GM12864 (cell line): ENCODE measurements around the gene MADCAM1.

ENCODE experiments used
- DNase-seq: peaks from one replicate; pipeline ENCODE4 v3.0.0-alpha.2; 2011; ENCODE audit warnings: low read depth
- H3K4me3 ChIP-seq: 2 replicates; pipeline ENCODE4 v1.5.1; 2011; ENCODE audit warnings: mild to moderate bottlenecking, low read depth, low read length, control low read depth
- CTCF ChIP-seq: IDR thresholded peaks from 2 replicates; pipeline ENCODE4 v1.5.1; 2011; ENCODE audit warnings: low read depth, mild to moderate bottlenecking, moderate library complexity, low read length, control low read depth, inconsistent platforms; ENCODE audit errors: missing control alignments

Gene MADCAM1

GRCh38 chr19:468587-469256 is 27.6 kb upstream of the MADCAM1 start:
- DNase-seq: no peak
- H3K4me3 ChIP-seq: no peak overlapping the region
- TF ChIP-seq CTCF: no peak

- no peak overlapping the region for H3K4me3 ChIP-seq
- no peak for DNase-seq
- no peak for TF ChIP-seq CTCF
These were observed 26.5 kb upstream of the MADCAM1 start for GRCh38 chr19:469833-470232.

GRCh38 chr19:470701-471100 is 25.6 kb upstream of the MADCAM1 start:
- no peak for TF ChIP-seq CTCF
- no peak overlapping the region for H3K4me3 ChIP-seq

GRCh38 chr19:472005-472858 is 24.1 kb upstream of the MADCAM1 start:
- no peak overlapping the region for H3K4me3 ChIP-seq
- no peak for TF ChIP-seq CTCF
- DNase-seq: no peak

More at GRCh38 chr19:470701-471100, 25.6 kb upstream of the MADCAM1 start:
- DNase-seq: no peak

DNA sequence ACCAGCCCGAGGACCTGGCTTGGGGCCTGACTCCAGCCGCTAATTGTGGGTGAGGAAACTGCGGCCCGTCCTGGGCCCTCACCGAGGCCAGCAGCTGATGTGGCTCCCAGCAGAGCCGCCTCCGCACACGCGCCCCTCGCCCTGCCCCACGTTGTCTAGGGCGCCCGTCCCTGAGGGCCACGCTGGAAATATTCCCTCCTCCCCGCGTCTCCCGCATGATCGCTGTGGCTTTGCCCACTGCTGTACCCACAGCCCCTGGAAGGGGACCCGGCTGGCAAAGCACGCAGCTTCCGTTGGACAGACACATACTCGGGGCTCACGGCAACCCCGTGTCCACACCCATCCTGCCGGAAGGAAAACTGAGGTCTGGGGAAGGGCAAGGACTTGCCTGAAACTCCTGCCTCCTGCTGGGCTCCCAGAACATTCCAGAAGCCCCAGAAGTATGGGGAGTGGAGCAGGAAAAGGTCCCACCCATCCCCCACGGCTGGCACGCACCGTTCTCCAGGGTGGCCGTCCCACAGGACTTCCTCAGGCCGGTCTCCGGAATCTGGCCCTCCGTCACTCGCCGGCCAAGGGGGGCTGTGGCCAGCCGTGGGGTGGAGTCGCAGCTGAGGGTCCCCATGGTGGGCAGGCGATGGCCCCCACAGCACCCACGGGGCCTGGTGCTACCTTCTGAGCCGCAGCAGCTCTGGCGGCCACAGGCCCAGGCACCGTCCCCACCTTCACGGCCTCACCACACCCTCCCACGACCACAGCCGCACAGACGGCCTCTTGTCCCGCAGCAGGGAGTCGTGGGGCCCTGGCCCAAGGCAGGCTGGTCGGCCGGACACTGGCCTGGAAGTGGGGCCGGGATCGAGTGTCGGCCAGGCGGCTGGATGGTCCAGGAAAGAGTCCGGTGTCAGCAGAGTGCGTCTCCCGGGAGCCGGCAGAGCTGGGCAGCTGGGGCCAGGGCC is 21.9 kb upstream of the MADCAM1 start:
- H3K4me3 ChIP-seq: no peak overlapping the region
- TF ChIP-seq CTCF: no peak
- no peak for DNase-seq

DNA sequence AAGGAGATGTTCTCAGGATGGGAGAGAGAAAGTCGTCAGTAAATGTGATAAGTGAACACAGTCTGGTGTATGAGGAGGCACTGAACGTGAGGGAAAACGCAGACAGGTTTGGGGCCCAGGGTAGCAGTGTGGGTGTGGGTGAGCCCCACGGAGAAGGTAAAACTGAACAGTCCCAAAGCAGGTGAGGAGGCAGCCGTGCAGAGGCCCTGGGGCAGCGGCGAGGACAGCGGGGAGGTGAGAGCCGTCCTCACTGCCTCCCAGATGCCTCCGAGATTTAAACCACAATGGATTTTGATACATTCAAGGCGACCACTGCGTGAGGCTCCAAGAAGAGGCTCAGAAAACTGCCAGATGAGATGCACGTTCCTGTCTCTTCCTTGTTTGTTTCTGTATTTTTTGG is 20.9 kb upstream of the MADCAM1 start:
- TF ChIP-seq CTCF: no peak
- H3K4me3 ChIP-seq: no peak overlapping the region
- no peak for DNase-seq
